Measurements from ENCODE around the gene CCL8. TPM values are rescaled to one million over a fixed set of nuclear protein-coding genes. Genes with fewer than 3 reads are reported as not detected.
"Not testable (repeated sequence)": the region's sequence is repeated elsewhere in the genome, so short reads cannot be mapped to it uniquely, and the experiment has no call there.

Gene CCL8
- total and polyA plus RNA-seq, 4 donors, result 0.26 to 7.6 (median 0.72) TPM

DNA sequence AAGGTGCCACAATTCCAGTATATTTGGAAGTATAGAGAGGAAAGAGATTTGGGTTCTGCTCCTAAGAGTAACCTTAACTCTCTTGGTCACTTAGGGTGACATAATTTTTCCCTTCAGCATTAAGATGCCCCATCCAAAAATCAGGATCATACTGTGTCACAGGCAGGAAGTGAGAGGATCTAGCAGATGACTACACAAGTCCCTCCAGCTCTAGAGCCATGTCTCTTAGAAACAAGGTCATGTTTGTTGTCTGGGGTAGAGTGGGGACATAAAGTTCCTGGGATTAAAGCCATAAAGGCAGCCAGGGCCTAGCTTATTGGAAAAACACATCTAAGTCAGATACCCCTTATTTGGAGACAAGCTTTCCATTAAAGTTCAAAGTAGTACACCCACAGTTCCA, 2.7 kb downstream of the CCL8 start:
- ATAC-seq (ENCODE audit: insufficient read depth, low FRiP score) (no peak), DNase-seq (no peak)
- TF ChIP-seq, protein P1, sequence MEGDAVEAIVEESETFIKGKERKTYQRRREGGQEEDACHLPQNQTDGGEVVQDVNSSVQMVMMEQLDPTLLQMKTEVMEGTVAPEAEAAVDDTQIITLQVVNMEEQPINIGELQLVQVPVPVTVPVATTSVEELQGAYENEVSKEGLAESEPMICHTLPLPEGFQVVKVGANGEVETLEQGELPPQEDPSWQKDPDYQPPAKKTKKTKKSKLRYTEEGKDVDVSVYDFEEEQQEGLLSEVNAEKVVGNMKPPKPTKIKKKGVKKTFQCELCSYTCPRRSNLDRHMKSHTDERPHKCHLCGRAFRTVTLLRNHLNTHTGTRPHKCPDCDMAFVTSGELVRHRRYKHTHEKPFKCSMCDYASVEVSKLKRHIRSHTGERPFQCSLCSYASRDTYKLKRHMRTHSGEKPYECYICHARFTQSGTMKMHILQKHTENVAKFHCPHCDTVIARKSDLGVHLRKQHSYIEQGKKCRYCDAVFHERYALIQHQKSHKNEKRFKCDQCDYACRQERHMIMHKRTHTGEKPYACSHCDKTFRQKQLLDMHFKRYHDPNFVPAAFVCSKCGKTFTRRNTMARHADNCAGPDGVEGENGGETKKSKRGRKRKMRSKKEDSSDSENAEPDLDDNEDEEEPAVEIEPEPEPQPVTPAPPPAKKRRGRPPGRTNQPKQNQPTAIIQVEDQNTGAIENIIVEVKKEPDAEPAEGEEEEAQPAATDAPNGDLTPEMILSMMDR (IDR thresholded peaks at IDR 0.05; ENCODE audit: control extremely low read depth, extremely low read depth), result no peak
- H3K27ac ChIP-seq (ENCODE audit: low read depth in 1 of 2, low read length in 1 of 2), result no peak overlapping the region
- H3K4me1 ChIP-seq (ENCODE audit: control insufficient read depth in 5 of 5, insufficient read depth in 5 of 5, low read length in 5 of 5), result peaks cover 0 to 2% (median 0%) of the 10 kb centered on the region in 5 donors
- H3K9me3 ChIP-seq (ENCODE audit: control insufficient read depth in 4 of 4, insufficient read depth in 3 of 4, low read length in 3 of 4), result peaks cover 0 to 5% (median 0%) of the 10 kb centered on the region in 4 donors
- H3K4me3 ChIP-seq, result no peak overlapping the region
- no peaks in the 10 kb centered on the region for H3K27me3 ChIP-seq (ENCODE audit: control insufficient read depth in 3 of 3, insufficient read depth in 3 of 3, low read length in 2 of 3)
- H3K36me3 ChIP-seq (ENCODE audit: control insufficient read depth in 4 of 4, insufficient read depth in 4 of 4, low read length in 4 of 4), result no peaks in the 10 kb centered on the region
- no peak overlapping the region for H3K9ac ChIP-seq (ENCODE audit: insufficient read depth in 1 of 2, low read length in 2 of 2)

DNA sequence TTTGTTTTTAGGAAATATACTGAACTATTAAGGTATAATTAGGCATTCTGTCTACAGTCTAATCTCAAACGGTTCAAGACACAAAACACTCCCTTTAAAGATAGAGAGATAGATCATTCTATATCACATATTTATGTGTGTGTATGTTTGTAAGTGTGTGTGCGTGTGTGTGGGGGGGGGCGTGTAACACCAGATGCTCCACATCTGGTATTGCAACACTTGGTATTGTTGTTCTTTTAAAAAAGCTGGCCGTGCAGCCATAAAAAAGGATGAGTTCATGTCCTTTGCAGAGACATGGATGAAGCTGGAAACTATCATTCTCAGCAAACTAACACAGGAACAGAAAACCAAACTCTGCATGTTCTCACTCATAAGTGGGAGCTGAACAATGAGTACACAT, 8.3 kb downstream of the CCL8 start:
- H3K4me1 ChIP-seq (ENCODE audit: control insufficient read depth in 5 of 5, insufficient read depth in 5 of 5, low read length in 5 of 5), result peaks cover 0 to 28% (median 0%) of the 10 kb centered on the region in 5 donors
- H3K9me3 ChIP-seq (ENCODE audit: control insufficient read depth in 4 of 4, insufficient read depth in 3 of 4, low read length in 3 of 4); H3K4me3 ChIP-seq; H3K27ac ChIP-seq (ENCODE audit: low read depth in 1 of 2, low read length in 1 of 2); ATAC-seq (ENCODE audit: insufficient read depth, low FRiP score); H3K27me3 ChIP-seq (ENCODE audit: control insufficient read depth in 3 of 3, insufficient read depth in 3 of 3, low read length in 2 of 3); H3K9ac ChIP-seq (ENCODE audit: insufficient read depth in 1 of 2, low read length in 2 of 2); H3K36me3 ChIP-seq (ENCODE audit: control insufficient read depth in 4 of 4, insufficient read depth in 4 of 4, low read length in 4 of 4): not testable (repeated sequence)
- DNase-seq, result peak; percentile 81 to 94 (median 89)
- WGBS, 2 donors, result 65 to 69% methylated on average over 4 of the region's 4 CpGs

DNA sequence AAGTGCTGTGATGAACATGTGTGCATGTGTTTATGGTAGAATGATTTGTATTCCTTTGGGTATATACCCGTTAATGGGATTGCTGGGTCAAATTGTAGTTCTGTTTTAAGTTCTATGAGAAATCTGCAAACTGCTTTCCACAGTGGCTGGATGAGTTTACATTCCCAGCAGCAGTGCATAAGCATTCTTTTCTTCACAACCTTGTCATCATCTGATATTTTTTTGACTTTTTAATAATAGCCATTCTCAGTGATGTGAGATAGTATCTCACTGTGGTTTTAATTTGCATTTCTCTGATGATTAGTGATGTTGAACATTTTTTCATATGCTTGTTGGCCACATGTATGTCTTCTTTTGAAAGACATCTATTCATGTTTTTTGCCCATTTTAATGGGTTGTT, 18.5 kb downstream of the CCL8 start:
- TF ChIP-seq, protein P1 (IDR thresholded peaks at IDR 0.05; ENCODE audit: control extremely low read depth, extremely low read depth), result no peak
- H3K27me3 ChIP-seq (ENCODE audit: control insufficient read depth in 3 of 3, insufficient read depth in 3 of 3, low read length in 2 of 3), result no peaks in the 10 kb centered on the region
- 77 to 81% methylated on average over 1 of the region's 1 CpG for WGBS, 2 donors
- no peak overlapping the region for H3K4me3 ChIP-seq
- no peaks in the 10 kb centered on the region for H3K9me3 ChIP-seq (ENCODE audit: control insufficient read depth in 4 of 4, insufficient read depth in 3 of 4, low read length in 3 of 4)
- DNase-seq (no peak), ATAC-seq (ENCODE audit: insufficient read depth, low FRiP score) (no peak)
- H3K4me1 ChIP-seq (ENCODE audit: control insufficient read depth in 5 of 5, insufficient read depth in 5 of 5, low read length in 5 of 5), result no peaks in the 10 kb centered on the region
- no peaks in the 10 kb centered on the region for H3K36me3 ChIP-seq (ENCODE audit: control insufficient read depth in 4 of 4, insufficient read depth in 4 of 4, low read length in 4 of 4)
- no peak overlapping the region for H3K27ac ChIP-seq (ENCODE audit: low read depth in 1 of 2, low read length in 1 of 2)
- no peak overlapping the region for H3K9ac ChIP-seq (ENCODE audit: insufficient read depth in 1 of 2, low read length in 2 of 2)

DNA sequence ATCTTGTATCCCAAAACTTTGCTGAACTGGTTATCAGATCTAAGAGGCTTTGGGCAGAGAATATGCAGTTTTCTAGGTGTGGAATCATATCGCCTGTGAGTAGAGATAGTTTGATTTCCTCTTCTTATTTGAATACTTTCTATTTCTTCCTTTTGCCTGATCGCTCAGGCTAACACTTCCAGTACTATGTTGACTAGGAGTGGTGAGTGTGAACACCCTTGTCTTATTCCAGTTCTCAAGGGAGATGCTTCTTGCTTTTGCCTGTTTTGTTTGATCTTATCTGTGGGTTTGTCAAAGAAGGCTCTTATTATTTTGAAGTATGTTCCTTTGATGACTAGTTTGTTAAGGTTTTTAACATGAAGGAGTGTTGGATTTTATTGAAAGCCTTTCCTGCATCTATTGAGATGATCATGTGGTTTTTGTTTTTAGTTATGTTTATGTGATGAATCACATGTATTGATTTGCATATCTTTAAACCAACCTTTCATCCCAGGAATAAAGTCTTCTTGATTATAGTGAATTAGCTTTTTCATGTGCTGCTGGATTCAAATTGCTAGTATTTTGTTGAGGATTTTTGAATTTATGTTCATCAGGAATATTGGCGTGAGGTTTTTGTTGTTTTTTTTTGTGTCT, 20.0 kb downstream of the CCL8 start:
- ATAC-seq (ENCODE audit: insufficient read depth, low FRiP score), result no peak
- 85 to 94% methylated on average over 3 of the region's 3 CpGs for WGBS, 2 donors

More for the DNA sequence above, 20.0 kb downstream of the CCL8 start:
- no peaks in the 10 kb centered on the region for H3K27me3 ChIP-seq (ENCODE audit: control insufficient read depth in 3 of 3, insufficient read depth in 3 of 3, low read length in 2 of 3)
- H3K36me3 ChIP-seq (ENCODE audit: control insufficient read depth in 4 of 4, insufficient read depth in 4 of 4, low read length in 4 of 4), result no peaks in the 10 kb centered on the region
- no peak overlapping the region for H3K9ac ChIP-seq (ENCODE audit: insufficient read depth in 1 of 2, low read length in 2 of 2)
- TF ChIP-seq, protein P1 (IDR thresholded peaks at IDR 0.05; ENCODE audit: control extremely low read depth, extremely low read depth), result no peak
- H3K4me1 ChIP-seq (ENCODE audit: control insufficient read depth in 5 of 5, insufficient read depth in 5 of 5, low read length in 5 of 5), result no peaks in the 10 kb centered on the region
- no peak overlapping the region for H3K4me3 ChIP-seq
- H3K9me3 ChIP-seq (ENCODE audit: control insufficient read depth in 4 of 4, insufficient read depth in 3 of 4, low read length in 3 of 4), result no peaks in the 10 kb centered on the region
- no peak for DNase-seq
- H3K27ac ChIP-seq (ENCODE audit: low read depth in 1 of 2, low read length in 1 of 2), result no peak overlapping the region

Data from lung (tissue), 12 donors.